RPMI8226 (cell line): ENCODE data around the gene HARS2.
"Not testable (repeated sequence)": the region's sequence is repeated elsewhere in the genome, so short reads cannot be mapped to it uniquely, and the experiment has no call there.

Experiments
- DNase-seq: peaks from one replicate; pipeline ENCODE4 v3.0.0-alpha.2; 2015

HARS2 gene

GRCh38 chr5:140690941-140691924 is at the start of gene HARS2, which contains the start of gene HARS1:
HARS2 (plus strand) TSS chr5:140691455; CDS start chr5:140691649, 194 bp downstream.
HARS1 (minus strand) TSS chr5:140691370; CDS start chr5:140691304, 66 bp downstream.
- DNase-seq = peak; percentile 94

GRCh38 chr5:140641716-140642115 is 49.5 kb upstream of the HARS2 start:
- no peak for DNase-seq

GRCh38 chr5:140642718-140643117 is 48.5 kb upstream of the HARS2 start:
- no peak for DNase-seq

GRCh38 chr5:140647042-140647419 is 44.2 kb upstream of the HARS2 start:
- DNase-seq = no peak

- no peak for DNase-seq
Measured at GRCh38 chr5:140658870-140659269, 32.4 kb upstream of the HARS2 start.

- DNase-seq = not testable (repeated sequence)
Measured at GRCh38 chr5:140660371-140660770, 30.9 kb upstream of the HARS2 start.

- no peak for DNase-seq
Measured at GRCh38 chr5:140664030-140664358, 27.3 kb upstream of the HARS2 start.

GRCh38 chr5:140664359-140665119 is 26.7 kb upstream of the HARS2 start, which contains the start of gene WDR55:
WDR55 (plus strand) TSS chr5:140664904; CDS start chr5:140664913, 9 bp downstream.
- peak; percentile 97 for DNase-seq

- DNase-seq = not testable (repeated sequence)
Measured at GRCh38 chr5:140671035-140671434, 20.2 kb upstream of the HARS2 start.

- DNase-seq = no peak
Measured at GRCh38 chr5:140671472-140672125, 19.7 kb upstream of the HARS2 start.

- DNase-seq = peak; percentile 7
Measured at GRCh38 chr5:140672455-140673186, 18.6 kb upstream of the HARS2 start.

- DNase-seq = no peak
Measured at GRCh38 chr5:140673187-140673976, 17.9 kb upstream of the HARS2 start, which contains the start of gene DND1. DND1 (minus strand) TSS chr5:140673576; CDS start chr5:140673542, 34 bp downstream.

- DNase-seq = no peak
Measured at GRCh38 chr5:140674211-140674610, 17.0 kb upstream of the HARS2 start.

GRCh38 chr5:140674629-140675028 is 16.6 kb upstream of the HARS2 start:
- no peak for DNase-seq

GRCh38 chr5:140677947-140678346 is 13.3 kb upstream of the HARS2 start:
- DNase-seq = no peak

- no peak for DNase-seq
Measured at GRCh38 chr5:140678993-140679392, 12.3 kb upstream of the HARS2 start.

- DNase-seq = no peak
Measured at GRCh38 chr5:140690376-140690932, 801 bp upstream of the HARS2 start.

- DNase-seq = no peak
Measured at GRCh38 chr5:140694276-140694675, 3.0 kb downstream of the HARS2 start.

GRCh38 chr5:140696891-140697492 is 5.7 kb downstream of the HARS2 start:
- no peak for DNase-seq
